IMR-90 (cell line): ENCODE results near the gene ASNSD1.

Experiments used
- BHLHE40 ChIP-seq: fragments of 150-350 bp; IDR thresholded peaks from 2 replicates; pipeline ENCODE4 v1.6.1; 2016; ENCODE audit warnings: mild to moderate bottlenecking, low read depth, low read length
- CTCF ChIP-seq: conservative IDR thresholded peaks from 2 replicates; pipeline ENCODE4 v1.5.1; 2012; ENCODE audit warnings: mild to moderate bottlenecking, low read depth, low read length, improper control_type of control experiment
- ELK1 ChIP-seq: fragments of 150-350 bp; IDR thresholded peaks from 2 replicates; pipeline ENCODE4 v1.6.1; 2016; ENCODE audit warnings: low read depth, mild to moderate bottlenecking, low read length, moderate library complexity, borderline replicate concordance
- FOS ChIP-seq: fragments of 150-350 bp; IDR thresholded peaks from 2 replicates; pipeline ENCODE4 v1.6.1; 2016; ENCODE audit warnings: low read depth, low read length
- MAFK ChIP-seq: IDR thresholded peaks from 2 replicates; pipeline ENCODE4 v1.6.1; 2012; ENCODE audit warnings: low read depth, low read length, improper control_type of control experiment
- MAZ ChIP-seq: IDR thresholded peaks from 2 replicates; pipeline ENCODE4 v1.6.1; 2012; ENCODE audit warnings: low read depth, mild to moderate bottlenecking, low read length, improper control_type of control experiment, moderate library complexity, borderline replicate concordance
- MXI1 ChIP-seq: IDR thresholded peaks from 2 replicates; pipeline ENCODE4 v1.6.1; 2012; ENCODE audit warnings: low read depth, mild to moderate bottlenecking, low read length, moderate library complexity, borderline replicate concordance
- POLR2A ChIP-seq: IDR thresholded peaks from 2 replicates; pipeline ENCODE4 v1.6.1; 2012; ENCODE audit warnings: mild to moderate bottlenecking, low read depth, low read length
- RAD21 ChIP-seq: IDR thresholded peaks from 2 replicates; pipeline ENCODE4 v1.6.1; 2012; ENCODE audit warnings: low read length, improper control_type of control experiment
- RFX5 ChIP-seq: IDR thresholded peaks from 2 replicates; pipeline ENCODE4 v1.8.0; 2012; ENCODE audit warnings: low read depth, mild to moderate bottlenecking, low read length, moderate library complexity

GRCh38 chr2:189635353-189635752 is 25.9 kb upstream of the ASNSD1 start:
- TF ChIP-seq BHLHE40 (no peak), CTCF (no peak), RAD21 (no peak), MAFK (no peak), RFX5 (no peak), FOS (no peak), MAZ (no peak), POLR2A (no peak), MXI1 (no peak), ELK1 (no peak)
